Memory B cell (primary cell): ENCODE results near the gene TNS4.

ENCODE experiments used
- ATAC-seq: fragments of 150-1000 bp; cut with Tn5 transposase; 2 replicates; pipeline ENCODE4 v1.10.0; 2021; ENCODE audit warnings: low read depth, mild to moderate bottlenecking, moderate library complexity
- DNase-seq, 2 donors: peaks; one replicate each; pipeline ENCODE4 v3.0.0; 2022; ENCODE audit warnings: low spot score in 2 of 2
- H3K27ac Mint-ChIP-seq: one replicate; pipeline ENCODE4 v1.8.0; 2022; ENCODE audit warnings: mild to moderate bottlenecking, moderate library complexity, mixed read lengths
- H3K27me3 Mint-ChIP-seq: one replicate; pipeline ENCODE4 v1.8.0; 2022; ENCODE audit warnings: mixed read lengths
- H3K36me3 Mint-ChIP-seq: one replicate; pipeline ENCODE4 v1.8.0; 2022; ENCODE audit warnings: mild to moderate bottlenecking, mixed read lengths
- H3K4me1 Mint-ChIP-seq: one replicate; pipeline ENCODE4 v1.8.0; 2022; ENCODE audit warnings: mixed read lengths
- H3K4me3 Mint-ChIP-seq: one replicate; pipeline ENCODE4 v1.8.0; 2022; ENCODE audit warnings: mild to moderate bottlenecking, moderate library complexity, mixed read lengths
- H3K9me3 Mint-ChIP-seq: one replicate; pipeline ENCODE4 v1.8.0; 2022; ENCODE audit warnings: mixed read lengths

Gene TNS4

DNA sequence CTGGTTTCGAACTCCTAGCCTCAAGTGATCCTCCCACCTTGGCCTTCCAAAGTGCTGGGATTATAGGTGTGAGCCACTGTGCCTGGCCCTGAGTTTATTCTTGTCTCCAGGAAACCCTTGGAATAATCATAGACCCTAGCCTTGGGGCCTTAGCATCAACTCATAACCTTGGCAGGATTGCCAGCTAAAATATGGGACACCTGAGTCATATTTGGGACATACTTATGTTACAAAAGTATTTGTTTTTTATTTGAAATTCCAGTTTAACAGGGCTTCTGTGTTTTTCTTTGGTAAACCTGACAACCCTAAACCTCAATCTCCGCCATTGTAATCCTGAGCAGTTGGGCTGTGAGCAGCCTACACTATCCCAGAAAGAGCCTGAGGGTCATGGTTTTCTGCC is 28.6 kb upstream of the TNS4 start:
- no peak overlapping the region for H3K27ac Mint-ChIP-seq

DNA sequence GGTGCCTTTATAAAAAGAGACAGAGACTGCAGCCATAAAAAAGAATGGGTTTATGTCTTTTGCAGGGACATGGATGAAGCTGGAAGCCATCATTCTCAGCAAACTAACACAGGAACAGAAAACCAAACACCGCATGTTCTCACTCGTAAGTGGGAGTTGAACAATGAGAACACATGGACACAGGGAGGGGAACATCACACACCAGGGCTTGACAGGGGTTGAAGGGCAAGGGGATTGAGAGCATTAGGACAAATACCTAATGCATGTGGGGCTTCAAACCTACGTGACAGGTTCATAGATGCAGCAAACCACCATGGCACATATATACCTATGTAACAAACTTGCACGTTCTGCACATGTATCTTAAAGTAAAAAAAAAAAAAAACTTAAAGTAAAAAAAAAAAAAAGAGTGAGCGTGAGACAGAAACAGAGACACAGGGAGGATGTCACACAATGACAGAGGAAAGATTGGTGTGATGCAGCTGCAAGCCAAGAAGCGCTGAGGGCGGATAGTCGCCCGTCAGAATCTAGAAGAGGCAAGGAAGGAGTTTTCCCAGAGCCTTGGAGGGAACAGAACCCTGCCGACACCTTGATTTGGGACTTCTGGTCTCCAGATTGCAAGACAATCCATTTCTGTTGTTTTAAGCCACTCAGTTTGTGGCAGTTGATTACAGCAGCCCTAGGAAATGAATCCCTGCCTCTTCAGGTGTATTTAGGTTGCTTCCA is 27.4 kb upstream of the TNS4 start:
- ATAC-seq (no peak), DNase-seq (no peak)
- Mint-ChIP-seq H3K36me3 (peaks cover 5% of the 10 kb centered on the region), H3K9me3 (peaks cover 9% of the 10 kb centered on the region), H3K27me3 (no peaks in the 10 kb centered on the region), H3K27ac (no peak overlapping the region), H3K4me1 (peaks cover 27% of the 10 kb centered on the region), H3K4me3 (no peak overlapping the region)

More for the DNA sequence above, 28.6 kb upstream of the TNS4 start:
- Mint-ChIP-seq H3K27me3 (no peaks in the 10 kb centered on the region), H3K4me1 (peaks cover 33% of the 10 kb centered on the region), H3K9me3 (peaks cover 3% of the 10 kb centered on the region), H3K36me3 (peaks cover 2% of the 10 kb centered on the region), H3K4me3 (no peak overlapping the region)
- no peak for DNase-seq
- ATAC-seq: no peak

DNA sequence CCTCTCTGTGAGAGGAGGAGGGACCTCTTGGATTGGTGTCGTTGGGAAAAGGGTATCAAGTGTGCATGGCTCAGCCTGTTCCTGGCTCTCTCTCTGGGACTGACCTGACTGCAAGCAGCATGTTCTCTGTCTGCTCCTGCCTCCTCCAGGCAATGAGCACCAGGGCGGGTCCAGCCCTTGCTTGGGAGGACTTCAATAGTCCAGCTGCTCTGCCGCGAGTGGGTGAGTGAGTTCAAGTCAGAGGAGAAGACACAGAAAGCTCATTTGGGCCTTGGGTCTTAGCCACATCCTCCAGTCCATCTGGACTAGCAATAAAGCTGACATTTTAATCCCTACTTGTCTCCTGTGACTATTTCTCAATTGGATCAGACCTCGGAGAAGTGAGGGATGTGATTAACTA is 25.2 kb upstream of the TNS4 start:
- DNase-seq: no peak
- H3K9me3 Mint-ChIP-seq: peaks cover 9% of the 10 kb centered on the region
- H3K4me3 Mint-ChIP-seq: no peak overlapping the region
- peaks cover 9% of the 10 kb centered on the region for H3K36me3 Mint-ChIP-seq
- no peak overlapping the region for H3K27ac Mint-ChIP-seq
- H3K4me1 Mint-ChIP-seq: peaks cover 16% of the 10 kb centered on the region
- no peak for ATAC-seq
- H3K27me3 Mint-ChIP-seq: no peaks in the 10 kb centered on the region

GRCh38 chr17:40525294-40525693 is 23.9 kb upstream of the TNS4 start:
- peaks cover 9% of the 10 kb centered on the region for H3K9me3 Mint-ChIP-seq
- H3K4me3 Mint-ChIP-seq: no peak overlapping the region
- DNase-seq: no peak
- peaks cover 9% of the 10 kb centered on the region for H3K36me3 Mint-ChIP-seq
- H3K27me3 Mint-ChIP-seq: no peaks in the 10 kb centered on the region
- H3K4me1 Mint-ChIP-seq: peaks cover 5% of the 10 kb centered on the region
- no peak overlapping the region for H3K27ac Mint-ChIP-seq
- ATAC-seq: no peak

- Mint-ChIP-seq H3K4me3 (no peak overlapping the region), H3K27ac (no peak overlapping the region), H3K9me3 (peaks cover 9% of the 10 kb centered on the region), H3K4me1 (peaks cover 5% of the 10 kb centered on the region), H3K36me3 (peaks cover 9% of the 10 kb centered on the region), H3K27me3 (no peaks in the 10 kb centered on the region)
- no peak for ATAC-seq
- DNase-seq: no peak
Observed at GRCh38 chr17:40524243-40524965, 23.0 kb upstream of the TNS4 start.

GRCh38 chr17:40522961-40523310 is 21.5 kb upstream of the TNS4 start:
- Mint-ChIP-seq H3K4me1 (peaks cover 10% of the 10 kb centered on the region), H3K27me3 (no peaks in the 10 kb centered on the region), H3K36me3 (peaks cover 9% of the 10 kb centered on the region), H3K4me3 (no peak overlapping the region), H3K27ac (no peak overlapping the region), H3K9me3 (peaks cover 9% of the 10 kb centered on the region)
- no peak for ATAC-seq
- no peak for DNase-seq

- no peak overlapping the region for H3K27ac Mint-ChIP-seq
Observed at GRCh38 chr17:40522250-40522960, 21.0 kb upstream of the TNS4 start.

GRCh38 chr17:40520991-40521453 is 19.6 kb upstream of the TNS4 start:
- H3K27me3 Mint-ChIP-seq: no peaks in the 10 kb centered on the region
- H3K27ac Mint-ChIP-seq: no peak overlapping the region
- ATAC-seq (no peak), DNase-seq (no peak)
- no peak overlapping the region for H3K4me3 Mint-ChIP-seq
- H3K36me3 Mint-ChIP-seq: peaks cover 9% of the 10 kb centered on the region
- H3K4me1 Mint-ChIP-seq: peaks cover 22% of the 10 kb centered on the region
- H3K9me3 Mint-ChIP-seq: peaks cover 9% of the 10 kb centered on the region

More at GRCh38 chr17:40522250-40522960, 21.0 kb upstream of the TNS4 start:
- H3K9me3 Mint-ChIP-seq: peaks cover 9% of the 10 kb centered on the region
- H3K4me3 Mint-ChIP-seq: no peak overlapping the region
- ATAC-seq: no peak
- peaks cover 9% of the 10 kb centered on the region for H3K36me3 Mint-ChIP-seq
- H3K27me3 Mint-ChIP-seq: no peaks in the 10 kb centered on the region
- peaks cover 12% of the 10 kb centered on the region for H3K4me1 Mint-ChIP-seq
- DNase-seq: no peak

GRCh38 chr17:40519089-40519775 is 17.8 kb upstream of the TNS4 start:
- Mint-ChIP-seq H3K36me3 (peaks cover 4% of the 10 kb centered on the region), H3K4me3 (no peak overlapping the region), H3K27ac (no peak overlapping the region), H3K27me3 (peaks cover 9% of the 10 kb centered on the region), H3K9me3 (no peaks in the 10 kb centered on the region), H3K4me1 (peaks cover 37% of the 10 kb centered on the region)
- DNase-seq: no peak
- no peak for ATAC-seq

DNA sequence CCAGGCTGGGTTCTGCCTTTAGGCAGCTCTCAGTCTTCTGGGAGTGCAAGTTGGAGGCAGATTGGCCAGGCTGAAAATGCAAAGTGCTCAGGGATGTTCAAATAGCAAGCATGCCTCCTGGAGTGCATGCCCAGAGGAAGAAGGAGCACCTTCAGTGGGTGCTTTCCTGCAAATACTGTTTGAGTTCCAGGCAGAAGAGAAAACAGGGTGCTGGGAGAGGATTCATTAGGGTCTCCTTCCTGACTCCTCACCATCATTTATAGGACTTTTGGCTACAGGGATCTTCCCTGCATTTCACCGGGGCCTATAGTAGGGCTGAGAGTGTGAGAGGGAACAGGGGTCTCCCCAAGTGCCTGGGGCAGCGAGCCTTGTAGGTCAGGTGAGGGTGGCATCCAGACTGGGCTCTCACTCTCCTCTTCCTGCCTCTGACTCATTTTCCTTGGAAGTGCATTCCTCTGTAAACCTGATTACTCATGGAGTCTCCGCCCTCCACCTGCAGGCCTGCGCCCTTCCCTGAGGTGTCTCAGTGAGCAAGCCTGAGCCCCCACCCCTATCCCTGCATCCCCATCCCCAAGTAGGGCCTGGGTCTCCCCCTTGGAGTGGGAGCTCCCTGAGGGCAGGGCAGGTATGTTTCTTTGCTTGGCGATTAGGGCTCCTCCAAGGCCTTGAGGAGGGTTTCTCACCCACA is 17.1 kb upstream of the TNS4 start:
- ATAC-seq (no peak), DNase-seq (no peak)
- no peaks in the 10 kb centered on the region for H3K9me3 Mint-ChIP-seq
- no peak overlapping the region for H3K27ac Mint-ChIP-seq
- H3K4me3 Mint-ChIP-seq: no peak overlapping the region
- H3K36me3 Mint-ChIP-seq: peaks cover 4% of the 10 kb centered on the region
- peaks cover 15% of the 10 kb centered on the region for H3K27me3 Mint-ChIP-seq
- H3K4me1 Mint-ChIP-seq: peaks cover 43% of the 10 kb centered on the region

DNA sequence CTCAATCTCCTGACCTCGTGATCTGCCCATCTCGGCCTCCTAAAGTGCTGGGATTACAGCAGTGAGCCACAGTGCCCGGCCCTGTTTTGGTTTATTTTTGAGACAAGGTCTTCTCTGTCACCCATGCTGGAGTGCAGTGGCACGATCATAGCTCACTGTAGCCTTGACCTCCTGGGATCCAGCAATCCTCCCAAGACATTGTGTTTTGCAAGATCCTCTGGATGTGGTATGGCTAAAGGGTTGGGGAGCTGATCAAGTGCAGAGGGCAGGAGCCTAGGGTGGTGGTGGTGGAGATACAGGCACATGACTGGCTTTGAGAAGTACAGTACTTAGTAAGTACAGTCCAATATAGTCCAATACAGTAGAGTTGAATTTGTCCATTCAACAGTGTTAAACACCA is 16.6 kb upstream of the TNS4 start:
- H3K36me3 Mint-ChIP-seq: no peaks in the 10 kb centered on the region
- no peak overlapping the region for H3K4me3 Mint-ChIP-seq
- no peaks in the 10 kb centered on the region for H3K9me3 Mint-ChIP-seq
- H3K4me1 Mint-ChIP-seq: peaks cover 40% of the 10 kb centered on the region
- no peak overlapping the region for H3K27ac Mint-ChIP-seq
- peaks cover 15% of the 10 kb centered on the region for H3K27me3 Mint-ChIP-seq
- no peak for ATAC-seq
- no peak for DNase-seq

GRCh38 chr17:40517286-40517662 is 15.9 kb upstream of the TNS4 start:
- H3K9me3 Mint-ChIP-seq: no peaks in the 10 kb centered on the region
- H3K36me3 Mint-ChIP-seq: no peaks in the 10 kb centered on the region
- ATAC-seq: no peak

DNA sequence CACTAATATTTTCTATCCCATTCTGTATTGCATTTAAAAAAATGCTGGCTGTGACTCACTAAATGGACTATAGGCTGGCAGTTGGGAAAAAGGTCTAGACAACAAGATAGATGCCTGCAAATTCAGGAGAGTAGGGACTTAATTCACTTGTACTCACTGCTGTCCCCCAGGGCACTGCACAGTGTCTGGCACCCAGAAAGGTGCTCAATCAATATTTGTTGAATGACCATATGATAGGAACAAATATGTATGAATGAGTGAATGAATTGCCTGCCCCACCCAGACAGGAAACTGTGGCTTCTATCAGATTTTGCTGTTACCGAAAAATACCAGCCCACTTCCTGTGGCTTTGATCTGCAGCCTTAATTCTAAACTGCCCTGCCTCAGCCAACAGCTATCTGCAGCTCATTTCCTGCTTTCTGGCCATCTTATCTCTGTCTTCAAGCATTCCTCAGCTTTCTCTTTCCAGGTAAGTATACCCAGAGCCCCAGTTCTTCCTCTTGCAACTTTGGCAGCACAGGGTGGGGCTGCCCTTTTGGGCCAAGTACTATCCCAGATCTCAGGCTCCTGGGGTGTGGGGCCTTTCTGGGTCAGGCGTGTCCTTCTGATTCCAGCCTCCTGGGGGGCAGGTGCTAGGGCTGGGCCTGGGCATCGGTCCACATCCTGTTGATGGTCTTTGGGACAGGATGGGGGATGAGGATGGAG is 15.3 kb upstream of the TNS4 start:
- no peaks in the 10 kb centered on the region for H3K36me3 Mint-ChIP-seq
- H3K9me3 Mint-ChIP-seq: no peaks in the 10 kb centered on the region
- peak; percentile 98 for ATAC-seq
- H3K4me3 Mint-ChIP-seq: peak overlapping the region; percentile 47
- H3K27me3 Mint-ChIP-seq: peaks cover 15% of the 10 kb centered on the region
- H3K4me1 Mint-ChIP-seq: peaks cover 37% of the 10 kb centered on the region
- DNase-seq: peak in 1 of 2 donors; percentile 56
- H3K27ac Mint-ChIP-seq: peak overlapping the region; percentile 5

More at GRCh38 chr17:40517286-40517662, 15.9 kb upstream of the TNS4 start:
- peak overlapping the region; percentile 5 for H3K27ac Mint-ChIP-seq
- H3K4me3 Mint-ChIP-seq: peak overlapping the region; percentile 47
- DNase-seq: no peak
- H3K4me1 Mint-ChIP-seq: peaks cover 40% of the 10 kb centered on the region
- peaks cover 15% of the 10 kb centered on the region for H3K27me3 Mint-ChIP-seq
